NCI-H146 (cell line): ENCODE measurements around the gene PPP1R3C.

ENCODE experiments used
- DNase-seq: peaks from one replicate; lab custom pipeline; 2025; lab: John Stamatoyannopoulos, UW

The PPP1R3C gene

GRCh38 chr10:91632671-91633550 lies at the start of gene PPP1R3C:
TSS of gene PPP1R3C (minus strand) at chr10:91633071. CDS start at chr10:91632969, 102 bp downstream.
- no peak for DNase-seq

DNA sequence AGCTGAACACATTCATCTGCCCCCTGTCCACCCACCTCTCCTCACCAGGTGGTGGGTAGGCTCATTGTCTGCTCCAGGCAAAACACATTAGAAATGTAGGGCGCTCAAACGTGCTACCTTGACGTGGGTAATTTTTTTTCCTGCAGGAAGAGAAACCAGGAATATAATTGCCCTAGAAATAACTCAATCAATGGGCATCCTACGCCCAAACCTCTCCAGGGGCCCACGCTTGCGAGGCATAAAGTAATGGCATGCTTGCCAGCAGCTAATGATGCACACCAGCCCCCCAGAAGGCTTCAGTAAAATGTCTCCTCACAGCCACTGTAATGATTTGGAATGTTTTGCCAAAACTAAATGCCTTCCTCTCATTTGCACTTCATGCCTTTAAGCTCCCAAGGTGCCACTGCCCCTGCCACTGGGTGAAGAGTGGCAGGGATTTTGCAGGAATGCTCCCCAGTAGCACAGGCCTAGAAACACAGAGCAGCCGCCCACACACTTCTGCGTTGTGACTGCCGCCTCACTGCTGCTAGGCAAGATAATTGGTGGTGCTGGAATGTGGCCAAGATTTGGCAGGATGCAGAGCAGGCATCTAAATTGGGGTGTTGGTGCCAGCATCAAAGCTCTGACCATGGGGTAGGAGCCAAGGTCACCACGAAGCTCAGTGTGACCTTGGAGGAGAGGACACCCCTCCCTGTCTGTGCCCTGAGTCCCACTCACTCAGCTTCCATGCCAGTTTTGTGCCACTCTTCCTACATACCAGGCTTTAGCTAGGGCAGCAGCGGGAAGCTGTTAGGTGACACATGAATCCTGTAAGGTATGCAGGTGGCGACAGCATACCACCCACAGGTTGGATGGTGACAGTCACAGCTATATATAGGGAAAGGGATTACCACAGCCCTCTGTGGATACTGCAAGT lies 48.7 kb upstream of the PPP1R3C start:
- peak; percentile 51 for DNase-seq

DNA sequence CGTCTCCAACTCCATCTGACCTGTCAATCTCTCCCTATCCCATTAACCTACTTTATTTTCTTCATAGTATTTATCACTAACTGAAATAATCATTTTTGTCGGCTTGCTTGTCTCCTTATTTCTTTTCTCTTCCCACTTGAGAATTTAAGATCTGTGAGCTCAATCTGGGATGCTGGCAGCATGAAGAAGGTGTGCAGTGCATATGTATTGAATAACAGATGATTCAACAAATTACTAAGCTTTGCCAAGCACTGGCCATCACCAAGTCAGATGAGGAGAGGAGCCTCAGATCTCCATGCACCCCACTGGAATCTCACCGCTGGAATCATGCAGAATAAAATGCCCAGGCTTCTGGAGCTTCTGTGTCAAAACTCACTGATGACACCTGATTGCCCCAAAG lies 47.6 kb upstream of the PPP1R3C start:
- DNase-seq, result no peak

- no peak for DNase-seq
Observed at GRCh38 chr10:91679296-91679695, 46.4 kb upstream of the PPP1R3C start.

DNA sequence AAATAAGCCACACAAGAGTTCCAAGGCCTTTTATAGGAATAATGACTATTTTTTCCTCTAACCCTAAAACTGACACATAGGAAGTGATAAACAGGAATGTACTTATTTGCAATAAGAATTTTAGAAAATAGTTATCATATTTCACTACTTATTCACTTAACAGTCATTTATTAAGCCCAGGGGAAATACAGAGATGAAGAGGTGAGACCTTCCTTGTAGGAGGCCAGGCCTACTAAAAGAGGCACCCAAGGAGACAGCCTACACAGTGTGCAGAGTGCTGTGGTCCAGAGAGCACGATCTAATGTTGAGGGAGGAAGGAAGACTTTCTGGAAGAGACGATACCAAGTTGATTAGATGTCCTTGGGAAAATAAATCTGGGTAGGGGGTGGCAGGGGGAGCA lies 45.0 kb upstream of the PPP1R3C start:
- DNase-seq, result no peak

DNA sequence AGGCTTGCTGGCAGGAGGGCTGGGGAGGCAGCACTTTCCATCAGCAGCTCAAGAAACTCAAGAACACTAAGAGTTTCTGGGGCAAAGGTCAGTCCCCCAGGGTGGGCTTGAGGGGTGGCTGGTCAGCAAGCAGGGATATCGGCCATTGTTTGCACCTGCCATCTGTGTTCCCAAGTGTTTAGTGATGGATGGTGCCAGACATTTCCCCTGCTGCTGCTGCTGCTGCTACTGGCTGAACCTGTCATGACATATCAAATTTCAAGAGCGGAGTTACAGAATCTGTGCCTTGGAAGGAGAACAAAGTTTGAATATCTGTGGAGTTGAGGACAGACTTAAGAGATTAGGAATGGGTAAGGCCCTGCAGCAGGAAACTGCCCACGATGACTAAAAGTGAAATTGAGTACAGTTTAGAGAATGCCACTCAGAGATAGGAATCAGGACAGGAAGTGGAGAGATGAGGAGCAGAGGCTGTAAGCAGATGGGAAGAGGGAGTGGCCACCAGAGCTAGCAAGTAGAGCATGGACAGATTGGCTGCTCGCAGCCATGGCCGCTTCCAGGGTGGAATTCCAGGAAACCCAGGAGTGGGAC lies 39.2 kb upstream of the PPP1R3C start:
- peak; percentile 61 for DNase-seq

GRCh38 chr10:91668913-91669312 lies 36.0 kb upstream of the PPP1R3C start:
- DNase-seq, result no peak

DNA sequence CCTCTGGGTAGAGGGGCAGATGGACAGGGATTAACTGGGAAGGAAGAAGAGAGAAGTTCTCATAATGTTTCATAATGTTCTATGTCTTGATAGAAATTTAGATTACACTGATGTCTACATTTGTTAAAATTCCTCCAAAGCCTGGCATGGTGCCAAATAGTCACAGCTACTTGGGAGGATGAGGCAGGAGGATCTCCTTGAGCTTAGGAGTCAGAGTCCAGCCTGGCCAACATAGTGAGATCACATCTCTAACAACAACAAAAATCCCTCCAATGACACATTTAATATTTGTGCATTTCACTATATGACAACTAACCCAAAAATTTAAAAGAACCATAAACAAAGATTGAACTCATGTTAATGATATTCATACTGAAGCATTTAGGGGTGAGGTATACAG lies 33.0 kb upstream of the PPP1R3C start:
- DNase-seq, result no peak

GRCh38 chr10:91664426-91664825 lies 31.6 kb upstream of the PPP1R3C start:
- no peak for DNase-seq

GRCh38 chr10:91662993-91663392 lies 30.1 kb upstream of the PPP1R3C start:
- DNase-seq, result no peak

- no peak for DNase-seq
Observed at GRCh38 chr10:91653219-91653870, 20.5 kb upstream of the PPP1R3C start.

DNA sequence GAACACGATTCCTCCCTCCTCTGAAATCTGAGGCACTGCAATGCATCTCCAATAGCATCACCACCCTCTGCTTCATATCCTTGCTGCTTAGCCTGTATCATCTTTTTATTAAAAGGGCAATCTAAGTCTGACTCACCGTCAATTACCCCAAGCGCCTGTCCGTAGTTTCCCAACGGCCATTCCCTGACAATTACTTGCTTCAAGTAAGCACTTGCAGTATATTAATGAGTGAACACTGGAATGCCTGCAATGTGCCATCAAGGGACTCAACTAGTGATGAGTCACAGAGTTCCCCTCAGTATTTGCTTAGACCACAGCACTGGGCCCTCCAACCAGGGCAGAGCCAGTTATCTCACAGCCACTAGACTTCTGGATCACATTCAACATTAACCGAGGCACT lies 19.5 kb upstream of the PPP1R3C start:
- DNase-seq, result no peak

- DNase-seq, result peak; percentile 59
Observed at GRCh38 chr10:91643700-91644099, 10.8 kb upstream of the PPP1R3C start.

DNA sequence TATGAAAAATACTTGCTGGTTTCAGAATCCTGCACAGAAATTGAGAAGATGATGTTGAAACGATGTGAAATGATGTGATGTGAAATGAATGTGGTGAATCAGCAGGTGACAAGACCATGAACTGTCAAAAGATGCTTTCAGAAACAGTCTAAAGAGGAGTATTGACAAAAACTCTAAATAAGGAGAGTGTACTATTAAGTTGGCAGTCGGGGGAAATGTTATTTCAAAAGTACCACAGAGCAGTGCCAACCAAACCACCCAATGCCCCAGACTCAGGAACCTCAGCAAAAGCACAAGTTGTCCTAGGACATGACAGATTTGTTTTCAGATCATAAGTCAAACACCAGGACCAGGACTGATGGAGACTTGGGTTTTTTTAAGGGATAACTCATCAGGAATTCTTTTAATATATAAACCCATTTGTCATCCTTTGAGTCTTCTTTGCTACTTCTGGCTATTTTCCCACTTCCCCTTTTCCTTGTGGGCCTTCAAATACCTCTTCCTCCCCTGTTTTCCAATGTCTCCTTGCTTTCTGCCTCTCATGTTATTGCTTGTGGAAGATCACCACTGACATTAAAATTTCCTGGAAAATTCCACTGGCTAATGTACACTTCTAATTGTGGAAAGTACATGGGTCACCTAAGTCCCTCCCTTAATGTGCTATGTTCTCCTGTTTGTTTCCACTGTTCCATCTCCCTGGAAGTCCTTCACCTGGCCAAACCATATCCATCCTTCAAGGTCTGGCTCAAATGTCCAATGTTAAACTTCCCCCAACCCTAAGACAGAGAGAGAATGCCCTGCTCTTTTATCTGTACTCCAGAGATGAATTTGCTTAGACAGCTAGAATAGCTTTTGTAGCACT lies 10.2 kb upstream of the PPP1R3C start:
- no peak for DNase-seq

- DNase-seq, result no peak
Observed at GRCh38 chr10:91636892-91637291, 4.0 kb upstream of the PPP1R3C start.

GRCh38 chr10:91635401-91636400 lies 2.8 kb upstream of the PPP1R3C start:
- DNase-seq, result peak; percentile 86

- DNase-seq, result no peak
Observed at GRCh38 chr10:91634898-91635297, 2.0 kb upstream of the PPP1R3C start.

DNA sequence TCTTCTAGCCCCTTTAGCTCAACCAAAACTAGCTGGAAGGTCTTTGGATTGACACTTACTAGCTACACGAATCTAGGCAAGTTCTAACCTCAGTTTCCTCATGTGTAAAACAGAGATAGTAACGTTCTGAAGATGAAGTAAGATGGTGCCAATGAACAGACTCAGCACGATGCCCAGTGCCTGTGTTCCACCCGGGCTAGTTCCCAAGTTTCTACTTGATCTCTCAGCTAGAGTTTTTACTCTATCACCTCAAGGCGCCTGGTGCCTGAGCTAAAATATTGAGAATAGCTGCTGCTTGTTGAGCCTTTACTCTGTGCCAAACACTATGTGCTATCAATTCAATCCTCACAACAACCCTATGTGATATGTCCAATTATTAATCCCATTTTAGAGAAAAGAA lies 1.4 kb upstream of the PPP1R3C start:
- DNase-seq, result no peak

- no peak for DNase-seq
Observed at GRCh38 chr10:91630625-91631024, 2.2 kb downstream of the PPP1R3C start.
